GM12874 (cell line): Measurements from ENCODE around the gene EML4.

Experiments
- TF ChIP-seq, protein P1 (sequence below): IDR thresholded peaks from 2 replicates; pipeline ENCODE4 v1.5.1; 2011; ENCODE audit warnings: low read depth, mild to moderate bottlenecking, control low read depth, low read length, moderate library complexity; ENCODE audit not compliant: insufficient read depth

The EML4 gene

DNA sequence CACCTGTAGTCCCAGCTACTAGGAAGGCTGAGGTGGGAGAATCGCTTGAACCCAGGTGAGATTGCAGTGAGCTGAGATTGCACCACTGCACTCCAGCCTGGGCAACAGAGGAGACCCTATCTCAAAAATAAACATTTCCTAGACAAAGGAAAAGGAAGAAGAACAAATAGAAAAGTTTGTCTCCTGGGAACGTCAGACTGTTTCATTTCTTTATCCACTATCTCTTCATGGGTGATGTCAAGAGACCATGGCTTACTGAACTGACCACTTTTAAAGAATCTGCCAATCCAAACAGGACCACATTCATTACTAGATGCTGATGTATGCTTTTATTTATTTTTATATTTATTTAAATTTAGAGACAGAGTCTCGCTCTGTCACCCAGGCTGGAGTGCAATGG, 165.1 kb downstream of the EML4 start:
- TF ChIP-seq, protein P1, sequence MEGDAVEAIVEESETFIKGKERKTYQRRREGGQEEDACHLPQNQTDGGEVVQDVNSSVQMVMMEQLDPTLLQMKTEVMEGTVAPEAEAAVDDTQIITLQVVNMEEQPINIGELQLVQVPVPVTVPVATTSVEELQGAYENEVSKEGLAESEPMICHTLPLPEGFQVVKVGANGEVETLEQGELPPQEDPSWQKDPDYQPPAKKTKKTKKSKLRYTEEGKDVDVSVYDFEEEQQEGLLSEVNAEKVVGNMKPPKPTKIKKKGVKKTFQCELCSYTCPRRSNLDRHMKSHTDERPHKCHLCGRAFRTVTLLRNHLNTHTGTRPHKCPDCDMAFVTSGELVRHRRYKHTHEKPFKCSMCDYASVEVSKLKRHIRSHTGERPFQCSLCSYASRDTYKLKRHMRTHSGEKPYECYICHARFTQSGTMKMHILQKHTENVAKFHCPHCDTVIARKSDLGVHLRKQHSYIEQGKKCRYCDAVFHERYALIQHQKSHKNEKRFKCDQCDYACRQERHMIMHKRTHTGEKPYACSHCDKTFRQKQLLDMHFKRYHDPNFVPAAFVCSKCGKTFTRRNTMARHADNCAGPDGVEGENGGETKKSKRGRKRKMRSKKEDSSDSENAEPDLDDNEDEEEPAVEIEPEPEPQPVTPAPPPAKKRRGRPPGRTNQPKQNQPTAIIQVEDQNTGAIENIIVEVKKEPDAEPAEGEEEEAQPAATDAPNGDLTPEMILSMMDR = no peak

DNA sequence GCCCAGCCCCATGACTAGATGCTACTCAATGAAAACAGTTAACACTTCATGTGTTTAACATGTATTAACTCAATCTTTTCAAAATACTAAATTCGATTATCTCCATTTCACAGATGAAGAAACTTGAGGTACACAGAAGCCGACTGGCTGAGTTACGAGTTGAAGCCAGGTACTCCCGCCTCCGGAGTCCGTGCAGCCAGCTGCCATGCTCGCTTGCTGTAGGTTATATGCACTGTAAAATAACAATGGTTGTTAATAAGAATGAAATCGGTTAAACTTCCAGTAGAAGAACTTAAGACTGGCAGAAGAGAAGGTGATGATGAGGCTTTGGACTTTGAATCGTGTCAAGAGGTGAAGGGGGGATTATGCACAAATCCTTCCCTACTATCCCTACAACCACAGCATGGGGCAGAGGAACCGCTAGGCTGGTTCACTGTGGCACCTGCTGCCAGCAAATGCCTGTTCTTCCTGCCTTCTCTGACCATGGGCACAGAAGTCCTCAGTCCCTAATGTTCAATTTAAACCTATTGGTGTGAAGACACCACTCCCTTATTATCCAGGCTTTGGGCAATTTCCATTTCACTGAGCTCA, 166.5 kb downstream of the EML4 start:
- TF ChIP-seq, protein P1 = no peak

DNA sequence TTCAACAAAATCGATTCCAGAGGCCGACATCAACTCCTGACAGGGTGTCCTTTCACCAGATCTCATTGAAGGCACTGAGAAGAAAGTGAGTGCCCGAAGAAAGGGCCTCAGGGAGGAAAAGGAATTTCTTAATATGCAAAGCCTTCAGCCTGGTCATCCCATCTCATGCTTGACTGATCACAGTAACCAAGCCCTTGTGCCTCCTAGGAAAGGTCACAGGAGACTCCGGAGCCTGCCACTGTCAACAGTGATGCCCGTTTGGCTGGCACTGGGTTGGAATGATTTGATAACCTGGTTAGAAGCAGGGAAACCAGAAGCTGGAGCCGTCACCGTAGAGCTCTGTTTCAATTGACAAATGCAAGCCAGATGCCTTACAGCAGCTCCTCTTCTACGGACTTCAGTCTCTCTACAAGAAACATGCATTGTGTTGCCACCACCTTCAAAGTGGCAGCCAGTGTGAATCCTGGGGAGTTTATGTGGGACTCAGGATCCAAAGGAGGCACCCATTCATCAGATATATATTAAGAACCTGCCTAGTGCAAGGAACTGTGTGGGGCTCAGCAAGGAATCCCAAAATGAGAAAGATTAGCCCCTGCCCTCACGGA, 167.3 kb downstream of the EML4 start:
- TF ChIP-seq, protein P1 = no peak

DNA sequence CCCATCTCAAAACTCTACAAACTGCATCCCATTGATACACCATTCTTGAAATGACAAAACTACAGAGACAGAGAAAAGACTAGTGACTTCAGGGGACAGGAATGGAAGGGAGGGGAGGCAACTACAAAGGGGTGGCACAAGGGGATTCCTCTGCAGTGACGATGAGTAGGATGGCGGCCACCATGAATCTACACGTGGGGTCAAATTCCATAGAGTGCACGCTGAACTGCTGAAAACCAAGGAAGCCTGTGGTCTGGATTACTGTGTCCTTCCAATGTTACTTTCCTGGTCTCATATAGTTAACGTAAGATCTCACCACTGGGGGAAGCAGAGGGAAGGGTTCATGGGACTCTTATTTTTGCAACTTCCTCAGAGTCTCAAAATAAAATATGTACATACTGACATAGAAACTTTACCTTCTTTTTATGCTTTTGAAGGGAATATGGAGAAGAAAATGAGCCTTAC, 168.2 kb downstream of the EML4 start:
- TF ChIP-seq, protein P1 = no peak

DNA sequence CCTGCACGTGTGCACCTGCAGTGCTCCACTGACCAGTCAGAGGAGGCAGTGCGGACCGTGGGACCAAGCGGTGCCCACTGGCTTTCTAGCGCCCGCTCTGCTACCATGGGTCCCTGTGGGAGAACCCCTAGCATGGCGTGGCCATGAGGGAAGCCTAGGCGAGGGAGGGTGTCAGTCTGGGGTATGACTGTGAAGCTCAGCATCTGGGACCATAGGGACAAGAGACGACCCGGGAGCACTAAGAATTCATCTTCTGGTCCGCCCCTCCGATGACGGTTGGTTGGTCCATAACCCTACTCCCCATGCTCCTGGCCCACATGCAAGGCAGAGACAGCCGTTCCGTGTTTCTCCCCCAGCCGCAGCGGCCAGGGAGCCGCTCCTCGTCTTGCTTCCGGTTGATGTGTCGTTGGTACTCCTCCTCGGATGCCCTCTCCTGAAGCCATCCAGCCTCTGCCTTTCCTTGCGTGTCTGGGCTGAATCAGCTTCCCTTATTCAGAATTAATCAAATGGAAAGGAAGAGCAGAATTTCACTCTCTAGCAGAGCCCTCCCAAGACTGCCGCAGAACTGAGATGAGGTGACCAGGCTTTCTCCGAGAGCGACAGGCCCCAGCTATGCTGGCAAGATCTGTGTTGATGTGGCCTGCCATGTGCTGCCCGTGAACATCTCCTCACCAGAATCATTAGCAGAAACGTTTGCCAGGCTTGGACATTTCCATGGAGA, 168.9 kb downstream of the EML4 start:
- TF ChIP-seq, protein P1 = no peak

DNA sequence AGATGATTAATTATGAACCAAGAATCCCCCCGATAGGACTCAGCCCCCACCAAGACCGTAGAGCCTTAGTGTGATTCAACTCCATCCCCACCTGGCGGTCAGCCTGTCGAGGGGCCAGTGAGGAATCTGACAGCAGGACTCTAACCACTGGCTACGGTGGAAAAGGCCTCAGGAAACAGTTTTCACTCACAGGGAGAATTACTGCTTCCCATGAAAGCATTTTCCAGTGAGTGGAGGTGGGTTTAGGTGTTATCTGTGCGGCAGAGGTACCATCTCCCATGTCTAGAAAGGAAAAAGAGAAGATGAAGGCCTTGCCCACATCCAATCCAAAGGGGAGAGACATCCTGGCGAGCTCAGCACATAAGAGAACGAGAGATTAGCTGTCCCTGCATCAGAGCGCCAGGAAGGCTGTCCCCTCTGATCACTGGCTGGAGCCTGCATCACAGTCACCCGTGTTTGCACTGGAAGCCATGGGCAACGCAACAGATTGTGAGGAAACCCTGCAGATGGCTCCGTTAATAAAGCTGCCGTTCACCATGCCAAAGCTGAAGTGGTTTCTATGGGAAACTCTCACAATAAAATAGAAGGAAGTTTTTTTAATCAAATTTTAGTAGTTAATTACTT, 169.5 kb downstream of the EML4 start:
- TF ChIP-seq, protein P1 = no peak

DNA sequence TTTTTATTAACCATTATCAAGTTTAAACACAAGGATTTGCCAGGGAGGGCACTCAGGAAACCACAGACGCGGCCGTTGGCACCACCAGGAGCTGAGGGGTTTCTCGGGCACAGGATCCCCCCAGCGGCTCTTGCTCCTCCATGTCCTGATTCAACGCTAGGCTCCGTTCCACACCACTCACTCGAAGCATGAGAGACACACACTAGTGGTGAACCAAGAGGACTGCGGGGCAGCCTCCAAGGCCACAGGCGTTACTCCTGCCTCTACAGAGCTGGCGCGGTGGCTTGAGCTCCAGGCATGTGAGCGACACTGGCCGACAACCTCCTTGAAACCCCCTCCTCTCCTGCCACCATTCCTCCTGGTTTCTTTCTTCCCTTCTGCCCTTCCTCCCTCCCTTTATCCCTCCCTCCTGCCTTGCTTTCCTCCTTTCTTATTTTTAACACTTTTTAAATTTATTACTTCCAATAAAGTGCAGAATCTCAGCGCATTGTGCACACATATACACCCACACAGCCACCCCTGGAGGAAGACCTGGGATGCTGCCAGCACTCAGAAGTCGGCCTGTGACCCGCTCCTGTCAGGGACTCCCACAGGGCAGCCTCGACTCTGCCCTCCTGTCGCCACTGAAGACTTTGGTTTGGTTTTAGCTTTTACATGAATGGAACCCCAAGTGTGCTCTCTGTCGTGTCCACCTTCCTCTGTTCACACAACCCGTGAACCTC, 170.2 kb downstream of the EML4 start:
- TF ChIP-seq, protein P1 = peak; percentile 10; the same call in 1 of the 2 replicates
